ENCODE data around the gene ZC3H10. TPM values are rescaled to one million over a fixed set of nuclear protein-coding genes. Genes with fewer than 3 reads are reported as not detected.

Gene ZC3H10
- total and polyA plus RNA-seq, 2 of the 4 experiments (the other 2 are of a cell fraction) = 1.5 to 3.6 TPM

DNA sequence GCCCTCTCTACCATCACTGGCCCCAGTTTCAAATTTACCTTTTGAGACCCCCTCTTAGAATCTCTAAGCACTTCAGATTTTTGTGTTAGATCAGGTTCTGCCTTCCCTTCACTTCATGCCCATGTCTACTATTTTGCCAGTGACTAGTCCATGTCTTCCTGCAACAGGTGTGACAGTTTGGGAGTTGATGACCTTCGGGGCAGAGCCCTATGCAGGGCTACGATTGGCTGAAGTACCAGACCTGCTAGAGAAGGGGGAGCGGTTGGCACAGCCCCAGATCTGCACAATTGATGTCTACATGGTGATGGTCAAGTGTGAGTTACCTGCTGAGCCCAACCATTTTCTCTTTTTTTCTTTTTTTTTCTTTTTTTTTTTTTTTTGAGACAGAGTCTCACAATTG is 19.5 kb upstream of the ZC3H10 start:
- in situ Hi-C loops (cut with MboI; ENCODE audit: low sequenced_read_pairs) = no loop called here
- Histone ChIP-seq H3K4me3 (ENCODE audit: insufficient read depth, low read depth, low read length) (no peak overlapping the region), H3K56ac (ENCODE audit: extremely low read depth, insufficient read depth, low read length) (no peak overlapping the region), H4K20me1 (ENCODE audit: insufficient read depth, low read length) (no peaks in the 10 kb centered on the region), H2BK15ac (ENCODE audit: low read depth, low read length) (no peak overlapping the region), H3K9me1 (ENCODE audit: insufficient read depth, low read length) (0 out of 2 replicates have a peak, but pooled peaks cover 2% of the 10 kb centered on the region), H3K23ac (ENCODE audit: low read depth, low read length) (no peak overlapping the region), H4K91ac (ENCODE audit: insufficient read depth, low read depth, low read length) (no peak overlapping the region), H3K18ac (ENCODE audit: low read depth, low read length) (no peak overlapping the region), H3K79me1 (ENCODE audit: low read depth in 1 of 2, low read length in 2 of 2) (no peaks in the 10 kb centered on the region; a peak in 1 of 4 replicates), H3K9me3 (ENCODE audit: control insufficient read depth, insufficient read depth, low read length) (no peaks in the 10 kb centered on the region), H2BK20ac (ENCODE audit: low read depth, low read length) (no peak overlapping the region), H4K8ac (ENCODE audit: low read depth in 2 of 2, low read length in 2 of 2) (no peak overlapping the region), H4K5ac (ENCODE audit: low read depth, low read length) (no peak overlapping the region), H2BK120ac (ENCODE audit: low read depth, low read length) (no peak overlapping the region), H3K9ac (ENCODE audit: low read depth, low read length) (no peak overlapping the region), H3K27me3 (ENCODE audit: control insufficient read depth, insufficient read depth, low read length) (peaks cover 43% of the 10 kb centered on the region), H3K27ac (ENCODE audit: insufficient read depth, low read length) (no peak overlapping the region), H2AFZ (replicated peaks; ENCODE audit: low read length, poor library complexity) (no peak overlapping the region), H3K4me2 (ENCODE audit: low read depth, low read length) (no peak overlapping the region), H2AK5ac (ENCODE audit: low read depth, low read length) (no peak overlapping the region), H2AK9ac (replicated peaks; ENCODE audit: low read depth, low read length, poor library complexity) (no peak overlapping the region), H3K4ac (ENCODE audit: low read depth, low read length) (no peak overlapping the region), H3K36me3 (ENCODE audit: control insufficient read depth, insufficient read depth, low read length) (no peaks in the 10 kb centered on the region), H2BK5ac (ENCODE audit: low read depth, low read length, poor library complexity, severe bottlenecking) (no peak overlapping the region), H3K14ac (replicated peaks; ENCODE audit: low read depth, low read length) (no peak overlapping the region), H3K4me1 (ENCODE audit: control insufficient read depth, insufficient read depth, low read length) (no peaks in the 10 kb centered on the region)
- DNase-seq (no peak), ATAC-seq (ENCODE audit: low read depth) (no peak)
- intact Hi-C loops (cut with micrococcal nuclease) = no loop called here
- WGBS, 2 experiments (ENCODE audit: extremely low coverage in 2 of 2, insufficient read length in 1 of 2) = no CpG with 5 or more reads among the region's 3 CpGs
- dilution Hi-C loops (cut with HindIII; ENCODE audit: low sequenced_read_pairs, unreplicated experiment) = no loop called here
- no peak for TF ChIP-seq FOS (IDR thresholded peaks at IDR 0.05; ENCODE audit: low read depth, low read length)
- TF ChIP-seq USF2 (IDR thresholded peaks at IDR 0.05; ENCODE audit: low read depth, low read length) = no peak
- TF ChIP-seq RCOR1 (IDR thresholded peaks at IDR 0.05; ENCODE audit: insufficient replicate concordance, low read length) = no peak
- no peak for TF ChIP-seq CHD1 (IDR thresholded peaks at IDR 0.05; ENCODE audit: low read depth, low read length)
- no peak for TF ChIP-seq CEBPB (IDR thresholded peaks at IDR 0.05; ENCODE audit: low read depth, low read length)
- TF ChIP-seq POLR2A (IDR thresholded peaks at IDR 0.05; ENCODE audit: low read depth, low read length) = no peak
- TF ChIP-seq, protein P1, sequence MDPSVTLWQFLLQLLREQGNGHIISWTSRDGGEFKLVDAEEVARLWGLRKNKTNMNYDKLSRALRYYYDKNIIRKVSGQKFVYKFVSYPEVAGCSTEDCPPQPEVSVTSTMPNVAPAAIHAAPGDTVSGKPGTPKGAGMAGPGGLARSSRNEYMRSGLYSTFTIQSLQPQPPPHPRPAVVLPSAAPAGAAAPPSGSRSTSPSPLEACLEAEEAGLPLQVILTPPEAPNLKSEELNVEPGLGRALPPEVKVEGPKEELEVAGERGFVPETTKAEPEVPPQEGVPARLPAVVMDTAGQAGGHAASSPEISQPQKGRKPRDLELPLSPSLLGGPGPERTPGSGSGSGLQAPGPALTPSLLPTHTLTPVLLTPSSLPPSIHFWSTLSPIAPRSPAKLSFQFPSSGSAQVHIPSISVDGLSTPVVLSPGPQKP (IDR thresholded peaks at IDR 0.05; ENCODE audit: borderline replicate concordance, low read depth, low read length) = no peak
- no peak for TF ChIP-seq BHLHE40 (IDR thresholded peaks at IDR 0.05; ENCODE audit: low read depth, low read length)
- no peak for TF ChIP-seq MAZ (IDR thresholded peaks at IDR 0.05; ENCODE audit: borderline replicate concordance, low read depth, low read length)
- no peak for TF ChIP-seq RAD21 (IDR thresholded peaks at IDR 0.05; ENCODE audit: low read length)
- TF ChIP-seq, protein P2, sequence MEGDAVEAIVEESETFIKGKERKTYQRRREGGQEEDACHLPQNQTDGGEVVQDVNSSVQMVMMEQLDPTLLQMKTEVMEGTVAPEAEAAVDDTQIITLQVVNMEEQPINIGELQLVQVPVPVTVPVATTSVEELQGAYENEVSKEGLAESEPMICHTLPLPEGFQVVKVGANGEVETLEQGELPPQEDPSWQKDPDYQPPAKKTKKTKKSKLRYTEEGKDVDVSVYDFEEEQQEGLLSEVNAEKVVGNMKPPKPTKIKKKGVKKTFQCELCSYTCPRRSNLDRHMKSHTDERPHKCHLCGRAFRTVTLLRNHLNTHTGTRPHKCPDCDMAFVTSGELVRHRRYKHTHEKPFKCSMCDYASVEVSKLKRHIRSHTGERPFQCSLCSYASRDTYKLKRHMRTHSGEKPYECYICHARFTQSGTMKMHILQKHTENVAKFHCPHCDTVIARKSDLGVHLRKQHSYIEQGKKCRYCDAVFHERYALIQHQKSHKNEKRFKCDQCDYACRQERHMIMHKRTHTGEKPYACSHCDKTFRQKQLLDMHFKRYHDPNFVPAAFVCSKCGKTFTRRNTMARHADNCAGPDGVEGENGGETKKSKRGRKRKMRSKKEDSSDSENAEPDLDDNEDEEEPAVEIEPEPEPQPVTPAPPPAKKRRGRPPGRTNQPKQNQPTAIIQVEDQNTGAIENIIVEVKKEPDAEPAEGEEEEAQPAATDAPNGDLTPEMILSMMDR (conservative IDR thresholded peaks at IDR 0.05; ENCODE audit: low read depth, low read length) = no peak
- no peak for TF ChIP-seq MAFK (IDR thresholded peaks at IDR 0.05; ENCODE audit: low read depth, low read length)
- no peak for TF ChIP-seq SMC3 (IDR thresholded peaks at IDR 0.05; ENCODE audit: low read depth, low read length)
- no peak for TF ChIP-seq NFE2L2 (IDR thresholded peaks at IDR 0.05; ENCODE audit: low read depth, low read length)
- TF ChIP-seq MXI1 (IDR thresholded peaks at IDR 0.05; ENCODE audit: borderline replicate concordance, low read depth, low read length) = no peak
- no peak for TF ChIP-seq RFX5 (IDR thresholded peaks at IDR 0.05; ENCODE audit: low read depth, low read length)
- CTCF ChIA-PET = interaction anchor here (0.6 kb wide), 1 partner anchor 51 kb away, joined by 4 read pairs; no protein-coding TSS in a partner anchor
- no TSS peak for BruUV-seq (replicated peaks)
- POLR2A ChIA-PET (ENCODE audit: unreplicated experiment) = no interaction called here

Measured in IMR-90 (cell line).